HFF-Myc (cell line): Measurements from ENCODE around the gene HOXD4.

Source experiments
- DNase-seq: peaks from one replicate; pipeline ENCODE4 v3.0.0-alpha.2; 2011; ENCODE audit warnings: low read depth; ENCODE audit errors: extremely low read depth
- H3K4me3 ChIP-seq: replicated peaks from 2 replicates; pipeline ENCODE4 v1.5.1; 2011; ENCODE audit warnings: low read depth, mild to moderate bottlenecking, control low read depth, low read length
- TF ChIP-seq, protein P1 (sequence below): IDR thresholded peaks from 2 replicates; pipeline ENCODE4 v1.5.1; 2012; ENCODE audit warnings: mild to moderate bottlenecking, low read depth, low read length, control low read depth; ENCODE audit errors: missing control alignments

HOXD4 gene

GRCh38 chr2:176170602-176171305 is 19.4 kb downstream of the HOXD4 start:
- no peak overlapping the region for H3K4me3 ChIP-seq

DNA sequence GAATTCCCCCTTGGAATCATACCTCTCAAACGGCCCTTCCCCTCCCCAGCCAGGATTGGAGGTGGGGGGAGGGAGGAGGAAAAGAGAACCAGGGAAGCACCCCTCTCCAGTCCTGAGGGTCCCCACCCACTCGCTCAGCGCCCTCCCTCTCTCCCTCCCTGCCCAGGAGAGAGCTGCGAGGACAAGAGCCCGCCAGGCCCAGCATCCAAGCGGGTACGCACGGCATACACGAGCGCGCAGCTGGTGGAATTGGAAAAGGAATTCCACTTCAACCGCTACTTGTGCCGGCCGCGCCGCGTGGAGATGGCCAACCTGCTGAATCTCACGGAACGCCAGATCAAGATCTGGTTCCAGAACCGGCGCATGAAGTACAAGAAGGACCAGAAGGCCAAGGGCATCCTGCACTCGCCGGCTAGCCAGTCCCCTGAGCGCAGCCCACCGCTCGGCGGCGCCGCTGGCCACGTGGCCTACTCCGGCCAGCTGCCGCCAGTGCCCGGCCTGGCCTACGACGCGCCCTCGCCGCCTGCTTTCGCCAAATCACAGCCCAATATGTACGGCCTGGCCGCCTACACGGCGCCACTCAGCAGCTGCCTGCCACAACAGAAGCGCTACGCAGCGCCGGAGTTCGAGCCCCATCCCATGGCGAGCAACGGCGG is 20.1 kb downstream of the HOXD4 start:
- TF ChIP-seq, protein P1, sequence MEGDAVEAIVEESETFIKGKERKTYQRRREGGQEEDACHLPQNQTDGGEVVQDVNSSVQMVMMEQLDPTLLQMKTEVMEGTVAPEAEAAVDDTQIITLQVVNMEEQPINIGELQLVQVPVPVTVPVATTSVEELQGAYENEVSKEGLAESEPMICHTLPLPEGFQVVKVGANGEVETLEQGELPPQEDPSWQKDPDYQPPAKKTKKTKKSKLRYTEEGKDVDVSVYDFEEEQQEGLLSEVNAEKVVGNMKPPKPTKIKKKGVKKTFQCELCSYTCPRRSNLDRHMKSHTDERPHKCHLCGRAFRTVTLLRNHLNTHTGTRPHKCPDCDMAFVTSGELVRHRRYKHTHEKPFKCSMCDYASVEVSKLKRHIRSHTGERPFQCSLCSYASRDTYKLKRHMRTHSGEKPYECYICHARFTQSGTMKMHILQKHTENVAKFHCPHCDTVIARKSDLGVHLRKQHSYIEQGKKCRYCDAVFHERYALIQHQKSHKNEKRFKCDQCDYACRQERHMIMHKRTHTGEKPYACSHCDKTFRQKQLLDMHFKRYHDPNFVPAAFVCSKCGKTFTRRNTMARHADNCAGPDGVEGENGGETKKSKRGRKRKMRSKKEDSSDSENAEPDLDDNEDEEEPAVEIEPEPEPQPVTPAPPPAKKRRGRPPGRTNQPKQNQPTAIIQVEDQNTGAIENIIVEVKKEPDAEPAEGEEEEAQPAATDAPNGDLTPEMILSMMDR = no peak
- DNase-seq = no peak
- no peak overlapping the region for H3K4me3 ChIP-seq

More at GRCh38 chr2:176170602-176171305, 19.4 kb downstream of the HOXD4 start:
- no peak for DNase-seq
- TF ChIP-seq, protein P1 = no peak

- H3K4me3 ChIP-seq = no peak overlapping the region
- TF ChIP-seq, protein P1 = no peak
- DNase-seq = no peak
Observed at GRCh38 chr2:176172007-176172894, 20.9 kb downstream of the HOXD4 start.

- no peak for DNase-seq
- TF ChIP-seq, protein P1 = no peak
- no peak overlapping the region for H3K4me3 ChIP-seq
Observed at GRCh38 chr2:176172895-176173566, 21.7 kb downstream of the HOXD4 start.

DNA sequence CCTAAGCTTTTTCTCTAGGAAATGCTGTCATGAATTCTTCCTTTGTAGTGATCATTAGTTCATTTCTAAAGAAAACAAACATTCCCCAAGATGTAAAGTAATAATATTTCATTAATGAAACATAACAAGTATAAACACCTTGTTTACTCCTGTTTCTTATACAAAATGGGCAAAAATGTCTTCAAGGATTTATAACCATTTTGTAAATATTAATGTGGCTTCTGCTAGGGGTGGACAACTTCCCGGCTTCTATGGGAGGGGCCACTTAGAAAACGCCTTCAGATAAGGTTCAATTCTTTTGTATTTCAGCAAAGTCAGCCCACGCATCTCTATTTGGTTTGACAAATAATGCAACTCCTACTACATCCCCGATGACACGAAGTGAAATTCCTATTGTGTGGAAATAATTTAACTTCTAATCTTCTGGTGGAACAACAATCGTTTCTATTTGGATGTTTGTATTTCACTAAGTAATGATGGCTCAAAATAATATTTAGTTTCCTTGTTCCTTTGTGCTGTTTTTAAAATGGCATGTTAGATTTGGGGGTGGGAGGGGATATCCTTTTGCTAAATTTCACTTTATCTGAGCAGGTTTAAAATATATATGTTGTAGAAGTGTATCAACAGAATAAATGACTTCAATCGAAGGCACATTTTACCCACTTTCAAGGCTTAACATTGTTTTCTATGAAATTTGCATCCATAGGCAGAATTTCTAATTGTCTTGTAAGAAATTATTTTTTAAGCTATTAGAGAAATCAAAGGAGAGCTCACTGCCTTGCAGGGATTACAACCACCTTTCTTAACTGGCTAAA is 22.4 kb downstream of the HOXD4 start:
- TF ChIP-seq, protein P1 = no peak

GRCh38 chr2:176174382-176174823 is 23.1 kb downstream of the HOXD4 start:
- DNase-seq = no peak
- TF ChIP-seq, protein P1 = no peak
- no peak overlapping the region for H3K4me3 ChIP-seq

More for the DNA sequence above, 22.4 kb downstream of the HOXD4 start:
- no peak for DNase-seq
- H3K4me3 ChIP-seq = no peak overlapping the region
